ENCODE measurements around the gene LIPC. TPM values are rescaled to one million over a fixed set of nuclear protein-coding genes. Genes with fewer than 3 reads are reported as not detected.

The LIPC gene
- total RNA-seq, 6 experiments from 2014 or later = 31.1 to 213 (median 86.1) TPM

- no peak overlapping the region for H3K4me3 ChIP-seq
- no peak for ATAC-seq
- TF ChIP-seq CTCF (IDR thresholded peaks at IDR 0.05) = no peak
- no peak for TF ChIP-seq POLR2A (IDR thresholded peaks at IDR 0.05)
- WGBS (ENCODE audit: insufficient coverage, low coverage, low lambda C conversion rate, missing lambda C conversion rate) = 89% methylated on average over 1 of the region's 1 CpG
- peaks cover 0 to 2% (median 0%) of the 10 kb centered on the region in 4 donors for H3K4me1 ChIP-seq
- no peak for DNase-seq
- no peaks in the 10 kb centered on the region for H3K27me3 ChIP-seq
- no peaks in the 10 kb centered on the region for H3K36me3 ChIP-seq
- no peaks in the 10 kb centered on the region for H3K9me3 ChIP-seq
- intact Hi-C loops (cut with DNase I) = no loop called here
- no peak overlapping the region for H3K27ac ChIP-seq
Measured at GRCh38 chr15:58534556-58534955, 102.8 kb downstream of the LIPC start.

DNA sequence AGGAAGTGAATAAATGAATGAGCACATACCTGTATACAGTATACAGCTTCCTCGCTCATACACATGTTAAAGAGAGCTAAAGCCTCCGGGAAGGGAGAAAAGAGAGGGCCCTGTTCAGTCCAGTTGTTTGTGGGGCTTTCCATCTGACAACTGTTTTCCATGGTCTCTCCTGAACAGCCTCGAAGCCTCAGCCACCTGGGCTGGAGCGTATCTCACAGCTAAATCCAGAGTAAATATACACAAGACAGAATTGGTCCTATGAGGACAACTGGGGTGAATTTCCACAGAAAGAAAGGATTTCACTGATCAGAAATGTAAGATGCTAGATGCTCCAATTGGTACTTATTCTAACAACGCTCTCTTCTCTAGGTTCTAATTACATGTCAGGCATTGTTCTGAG lies 103.5 kb downstream of the LIPC start:
- TF ChIP-seq POLR2A (IDR thresholded peaks at IDR 0.05) (no peak), CTCF (IDR thresholded peaks at IDR 0.05) (no peak)
- Histone ChIP-seq H3K4me1 (no peaks in the 10 kb centered on the region), H3K36me3 (no peaks in the 10 kb centered on the region), H3K27me3 (no peaks in the 10 kb centered on the region), H3K4me3 (no peak overlapping the region), H3K9me3 (no peaks in the 10 kb centered on the region), H3K27ac (no peak overlapping the region)
- WGBS (ENCODE audit: insufficient coverage, low coverage, low lambda C conversion rate, missing lambda C conversion rate) = 81% methylated on average over 4 of the region's 5 CpGs
- DNase-seq (no peak), ATAC-seq (no peak)
- intact Hi-C loops (cut with DNase I) = no loop called here

GRCh38 chr15:58535894-58536293 lies 104.1 kb downstream of the LIPC start:
- Histone ChIP-seq H3K9me3 (no peaks in the 10 kb centered on the region), H3K27me3 (no peaks in the 10 kb centered on the region), H3K4me1 (no peaks in the 10 kb centered on the region), H3K27ac (no peak overlapping the region), H3K36me3 (no peaks in the 10 kb centered on the region), H3K4me3 (no peak overlapping the region)
- whole genome bisulfite sequencing (ENCODE audit: insufficient coverage, low coverage, low lambda C conversion rate, missing lambda C conversion rate) = 95% methylated on average over 6 of the region's 6 CpGs
- no peak for TF ChIP-seq POLR2A (IDR thresholded peaks at IDR 0.05)
- TF ChIP-seq CTCF (IDR thresholded peaks at IDR 0.05) = no peak
- ATAC-seq (no peak), DNase-seq (peak in 1 of 3 donors; percentile 11)
- intact Hi-C loops (cut with DNase I) = no loop called here

GRCh38 chr15:58536414-58536813 lies 104.6 kb downstream of the LIPC start:
- intact Hi-C loops (cut with DNase I) = no loop called here
- no peak overlapping the region for H3K4me3 ChIP-seq
- H3K27ac ChIP-seq = no peak overlapping the region
- no peaks in the 10 kb centered on the region for H3K27me3 ChIP-seq
- no peak for TF ChIP-seq CTCF (IDR thresholded peaks at IDR 0.05)
- TF ChIP-seq POLR2A (IDR thresholded peaks at IDR 0.05) = no peak
- no peaks in the 10 kb centered on the region for H3K36me3 ChIP-seq
- H3K4me1 ChIP-seq = no peaks in the 10 kb centered on the region
- 81% methylated on average over 3 of the region's 4 CpGs for WGBS (ENCODE audit: insufficient coverage, low coverage, low lambda C conversion rate, missing lambda C conversion rate)
- H3K9me3 ChIP-seq = no peaks in the 10 kb centered on the region
- ATAC-seq (no peak), DNase-seq (peak in 1 of 3 donors; percentile 25)

- H3K36me3 ChIP-seq = no peaks in the 10 kb centered on the region
- DNase-seq (no peak), ATAC-seq (no peak)
- H3K4me3 ChIP-seq = no peak overlapping the region
- WGBS (ENCODE audit: insufficient coverage, low coverage, low lambda C conversion rate, missing lambda C conversion rate) = 83% methylated on average over 1 of the region's 9 CpGs
- intact Hi-C loops (cut with DNase I) = no loop called here
- no peak overlapping the region for H3K27ac ChIP-seq
- H3K4me1 ChIP-seq = no peaks in the 10 kb centered on the region
- H3K27me3 ChIP-seq = no peaks in the 10 kb centered on the region
- TF ChIP-seq CTCF (IDR thresholded peaks at IDR 0.05) = no peak
- TF ChIP-seq POLR2A (IDR thresholded peaks at IDR 0.05) = no peak
- H3K9me3 ChIP-seq = no peaks in the 10 kb centered on the region
Measured at GRCh38 chr15:58537033-58537432, 105.2 kb downstream of the LIPC start.
